Stimulated activated CD4-positive, alpha-beta T cell treated with anti-CD3 and anti-CD28 coated beads, Interleukin-15, amount 100 ng/mL, for 24 hours (primary cell): ENCODE data around the gene PRXL2C.
"Not testable (repeated sequence)": the region's sequence is repeated elsewhere in the genome, so short reads cannot be mapped to it uniquely, and the experiment has no call there.

Experiments used
- DNase-seq: peaks from one replicate; pipeline ENCODE4 v3.0.0-alpha.2; 2020

PRXL2C gene

GRCh38 chr9:96655198-96655851, at the start of gene PRXL2C:
Gene PRXL2C (minus strand): TSS chr9:96655317. CDS start chr9:96655281, 36 bp downstream.
- DNase-seq: peak; percentile 90

GRCh38 chr9:96700721-96701375, 45.7 kb upstream of the PRXL2C start:
- DNase-seq: not testable (repeated sequence)

- DNase-seq: no peak
Measured at GRCh38 chr9:96691326-96691725, 36.2 kb upstream of the PRXL2C start.

GRCh38 chr9:96688745-96689464, 33.8 kb upstream of the PRXL2C start:
- DNase-seq: no peak

GRCh38 chr9:96688187-96688586, 33.1 kb upstream of the PRXL2C start:
- no peak for DNase-seq

GRCh38 chr9:96686638-96687335, 31.7 kb upstream of the PRXL2C start:
- DNase-seq: peak; percentile 77

GRCh38 chr9:96680812-96681499, 25.8 kb upstream of the PRXL2C start:
- no peak for DNase-seq

- no peak for DNase-seq
Measured at GRCh38 chr9:96674906-96675538, 19.9 kb upstream of the PRXL2C start.

- DNase-seq: not testable (repeated sequence)
Measured at GRCh38 chr9:96673786-96674185, 18.7 kb upstream of the PRXL2C start.

GRCh38 chr9:96668868-96669534, 13.9 kb upstream of the PRXL2C start:
- no peak for DNase-seq

- no peak for DNase-seq
Measured at GRCh38 chr9:96667363-96667728, 12.2 kb upstream of the PRXL2C start.

- DNase-seq: peak; percentile 13
Measured at GRCh38 chr9:96666653-96667362, 11.7 kb upstream of the PRXL2C start.

- DNase-seq: no peak
Measured at GRCh38 chr9:96665789-96666188, 10.7 kb upstream of the PRXL2C start.

GRCh38 chr9:96663506-96664120, 8.5 kb upstream of the PRXL2C start:
- no peak for DNase-seq

- no peak for DNase-seq
Measured at GRCh38 chr9:96661711-96662110, 6.6 kb upstream of the PRXL2C start.

GRCh38 chr9:96660692-96661248, 5.7 kb upstream of the PRXL2C start:
- DNase-seq: no peak

GRCh38 chr9:96654450-96655197, 493 bp downstream of the PRXL2C start:
- DNase-seq: peak; percentile 67

GRCh38 chr9:96651626-96652025, 3.5 kb downstream of the PRXL2C start:
- no peak for DNase-seq

GRCh38 chr9:96649620-96650324, 5.3 kb downstream of the PRXL2C start:
- no peak for DNase-seq
